HG02759 (cell line): ENCODE measurements around the gene SEPTIN3.
"Not testable (repeated sequence)": the region's sequence is repeated elsewhere in the genome, so short reads cannot be mapped to it uniquely, and the experiment has no call there.

Source experiments
- ATAC-seq: cut with Tn5 transposase; IDR thresholded peaks from one replicate; pipeline ENCODE4 v1.9.1; 2021; ENCODE audit warnings: mild to moderate bottlenecking, moderate library complexity; ENCODE audit not compliant: unreplicated experiment

SEPTIN3 gene

GRCh38 chr22:41940832-41941765 lies 28.1 kb upstream of the SEPTIN3 start:
- peak; percentile 35 for ATAC-seq

DNA sequence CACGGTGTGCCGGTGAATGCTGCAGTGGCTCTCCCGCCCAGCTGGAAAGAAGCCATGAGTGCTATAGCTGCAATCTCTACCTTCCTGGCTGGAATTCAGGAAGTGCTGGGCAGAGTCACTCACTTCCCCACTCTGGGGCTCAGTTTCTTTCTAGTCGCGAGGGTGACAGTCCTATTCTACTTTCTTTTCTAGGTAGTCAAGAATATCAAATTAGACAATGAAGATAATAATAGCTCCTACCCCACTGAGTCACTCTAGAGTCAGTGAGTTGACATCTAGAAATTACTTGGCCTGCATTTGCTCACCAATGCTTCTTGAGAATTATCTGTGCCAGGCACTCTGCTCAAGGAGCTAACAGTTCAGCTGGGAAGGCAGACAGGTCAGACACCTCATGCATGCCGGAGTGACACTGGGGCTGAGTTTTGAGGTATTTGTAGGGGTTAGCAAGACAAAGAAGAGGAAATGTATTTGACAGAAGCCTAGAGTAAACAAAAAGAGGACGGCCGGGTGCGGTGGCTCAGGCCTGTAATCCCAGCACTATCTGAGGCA lies 25.5 kb upstream of the SEPTIN3 start:
- ATAC-seq = no peak

DNA sequence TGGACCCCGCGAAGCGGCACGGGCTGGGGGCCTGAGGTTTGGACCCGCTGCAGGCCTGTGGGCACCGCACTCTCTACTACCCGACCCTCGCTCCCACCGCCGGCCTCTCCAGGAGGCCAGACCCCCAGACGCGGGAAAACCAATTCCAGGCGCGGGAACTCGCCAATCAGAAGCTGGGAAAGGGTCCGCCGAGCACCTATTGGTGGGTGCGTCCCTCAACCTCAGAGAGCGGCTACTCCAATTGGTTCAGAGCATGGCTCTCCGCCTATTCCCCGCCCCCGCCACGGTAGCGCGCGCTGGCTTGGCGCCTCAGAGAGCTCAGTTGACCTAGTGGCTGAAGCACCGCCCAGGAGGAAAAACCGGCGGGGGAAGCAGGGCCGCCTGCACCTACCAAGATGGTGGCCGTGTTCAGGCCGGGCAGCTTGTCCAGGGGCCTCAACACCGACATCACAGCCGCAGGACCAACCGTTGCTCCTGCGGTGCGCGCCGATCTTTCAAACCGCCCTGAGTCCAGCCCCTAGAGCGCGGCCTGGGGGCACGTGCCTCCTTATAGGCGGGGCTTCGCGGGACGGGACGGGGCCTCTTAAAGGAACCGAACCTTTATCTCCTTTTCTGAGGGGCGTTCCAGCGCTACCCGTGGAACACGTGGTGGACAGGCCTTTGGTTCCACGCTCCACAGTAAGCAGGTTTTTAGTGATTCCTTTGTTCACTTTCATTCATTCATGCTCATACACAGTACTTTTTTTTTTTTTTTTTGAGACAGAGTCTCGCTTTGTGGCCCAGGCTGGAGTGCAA lies 22.4 kb upstream of the SEPTIN3 start, which contains the start of gene CENPM:
Gene CENPM, minus strand, starts transcription at position 524 of the 795 bp plus-strand sequence. Its CDS starts 76 bp downstream, at position 448.
- ATAC-seq = peak; percentile 81

GRCh38 chr22:41947424-41948080 lies 21.7 kb upstream of the SEPTIN3 start:
- no peak for ATAC-seq

DNA sequence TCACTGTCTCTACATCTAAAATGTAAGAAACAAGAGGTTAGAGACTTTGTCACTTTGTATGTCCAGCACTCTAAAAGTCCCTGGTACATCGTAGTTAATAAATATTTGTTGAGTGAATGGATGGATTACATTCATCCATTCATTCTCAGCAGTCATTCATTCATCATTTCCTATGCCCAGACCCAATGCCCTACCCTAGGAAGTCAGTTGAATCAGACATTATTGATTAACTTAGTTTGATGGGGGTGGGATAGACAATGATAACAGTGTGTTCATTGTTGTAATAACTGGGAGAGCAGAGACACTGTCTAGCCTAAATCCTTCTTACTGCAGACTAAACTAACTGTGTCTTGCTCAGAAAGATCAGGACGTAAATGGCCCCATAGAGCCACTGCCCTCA lies 21.1 kb upstream of the SEPTIN3 start:
- no peak for ATAC-seq

DNA sequence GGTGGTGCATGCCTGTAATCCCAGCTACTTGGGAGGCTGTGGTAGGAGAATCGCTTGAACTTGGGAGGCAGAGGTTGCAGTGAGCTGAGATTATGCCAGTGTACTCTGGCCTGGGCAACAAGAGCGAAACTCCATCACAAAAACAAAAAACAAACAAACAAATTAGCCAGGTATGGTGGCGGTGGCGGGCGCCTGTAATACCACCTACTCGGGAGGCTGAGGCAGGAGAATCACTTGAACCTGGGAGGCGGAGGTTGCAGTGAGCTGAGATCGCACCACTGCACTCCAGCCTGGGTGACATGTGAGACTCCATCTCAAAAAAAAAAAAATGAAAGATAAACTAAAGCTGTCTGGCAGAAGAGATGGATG lies 20.3 kb upstream of the SEPTIN3 start:
- ATAC-seq = not testable (repeated sequence)

GRCh38 chr22:41949297-41949965 lies 19.8 kb upstream of the SEPTIN3 start:
- ATAC-seq = no peak

DNA sequence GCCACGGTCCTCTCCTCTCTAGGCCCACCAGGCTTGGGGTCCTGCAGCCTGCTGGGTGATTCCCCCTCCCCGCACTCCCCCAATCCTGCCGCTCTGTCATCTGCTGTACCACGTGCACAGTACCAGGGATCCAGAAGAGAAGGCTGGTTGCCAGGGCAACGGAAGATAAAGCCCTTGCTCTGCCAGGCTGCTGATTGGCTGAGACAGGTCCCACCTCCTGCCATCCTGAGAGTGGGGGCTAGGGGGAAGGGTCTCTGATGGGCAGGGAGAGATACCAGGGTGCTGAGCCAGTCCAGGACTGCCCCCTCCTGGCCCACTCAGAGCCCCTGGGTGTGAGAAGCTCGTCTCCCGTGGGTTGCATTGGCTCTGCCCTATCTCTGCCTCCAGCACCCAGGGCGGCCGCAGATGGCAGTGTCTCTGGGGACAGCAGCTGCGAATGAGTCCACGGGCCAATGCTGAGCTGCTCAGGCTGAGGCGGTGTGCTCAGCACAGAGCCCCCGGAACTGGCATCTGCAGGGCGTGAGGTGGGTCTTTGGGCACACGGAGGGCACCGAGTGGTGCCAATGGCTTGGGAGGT lies 17.3 kb upstream of the SEPTIN3 start, which contains the start of gene SMIM45:
Gene SMIM45, plus strand, starts transcription at position 253 of the 577 bp plus-strand sequence.
- no peak for ATAC-seq

GRCh38 chr22:41952713-41953112 lies 16.5 kb upstream of the SEPTIN3 start:
- no peak for ATAC-seq

DNA sequence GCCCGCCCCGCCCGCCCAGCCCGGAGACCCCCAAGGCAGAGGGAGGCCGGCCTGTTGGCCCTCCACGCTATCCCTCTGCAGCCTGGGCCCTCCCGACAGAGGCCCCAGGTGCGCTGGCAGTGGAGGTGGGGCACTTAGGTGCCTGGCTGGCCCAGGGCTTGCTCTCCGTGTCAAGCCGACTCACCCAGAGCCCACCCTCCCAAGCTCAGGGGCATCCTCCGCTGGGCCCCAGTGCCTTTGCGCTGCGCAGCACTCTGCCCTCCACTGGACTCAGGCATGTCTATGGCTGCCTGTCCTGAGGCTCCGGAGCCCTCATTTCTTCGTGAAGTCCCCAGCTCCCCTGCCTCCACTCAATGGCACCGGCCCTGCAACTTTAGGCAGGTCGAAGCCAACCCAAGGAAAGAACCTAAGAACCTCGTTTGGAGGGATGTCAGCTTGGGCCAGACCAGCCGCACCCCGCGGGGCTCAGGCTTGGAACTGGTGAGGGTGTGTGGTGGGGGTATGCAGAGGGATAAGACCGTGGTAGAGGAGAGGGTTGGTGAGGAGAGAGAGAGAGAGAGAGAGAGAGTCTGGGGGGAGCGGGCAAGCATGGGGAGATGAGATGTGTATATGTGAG lies 11.2 kb upstream of the SEPTIN3 start:
- no peak for ATAC-seq

DNA sequence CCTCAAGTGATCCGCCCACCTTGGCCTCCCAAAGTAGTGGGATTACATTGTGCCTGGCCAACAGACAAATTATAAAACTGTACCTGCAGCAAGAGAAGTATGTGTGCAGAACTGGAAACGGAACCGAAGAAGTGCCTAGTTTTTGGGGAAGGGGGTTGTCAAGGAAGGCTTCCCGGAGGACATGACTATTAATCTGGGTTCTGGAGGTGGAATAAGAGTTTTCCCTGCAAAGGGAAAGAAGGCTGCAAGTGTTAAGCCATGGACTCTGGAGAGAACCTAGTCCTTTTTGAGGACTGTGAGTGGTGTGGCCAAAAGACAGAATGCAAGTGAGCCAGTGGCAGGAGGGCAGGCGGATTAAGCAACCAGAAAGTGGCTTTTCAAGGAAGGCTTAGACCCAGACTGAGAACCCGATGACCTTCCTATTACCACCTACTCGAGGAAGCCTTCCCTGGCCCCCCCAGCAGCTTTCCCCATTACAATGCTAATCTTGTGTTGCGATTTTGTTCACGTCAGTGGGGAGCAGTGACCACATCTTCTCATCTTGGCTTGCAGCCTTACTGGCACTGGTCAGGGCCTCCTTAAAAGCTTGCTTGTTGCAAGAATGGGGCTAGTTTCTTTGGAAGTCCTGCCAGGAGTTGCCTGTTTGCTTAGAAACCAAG lies 5.7 kb upstream of the SEPTIN3 start:
- no peak for ATAC-seq

DNA sequence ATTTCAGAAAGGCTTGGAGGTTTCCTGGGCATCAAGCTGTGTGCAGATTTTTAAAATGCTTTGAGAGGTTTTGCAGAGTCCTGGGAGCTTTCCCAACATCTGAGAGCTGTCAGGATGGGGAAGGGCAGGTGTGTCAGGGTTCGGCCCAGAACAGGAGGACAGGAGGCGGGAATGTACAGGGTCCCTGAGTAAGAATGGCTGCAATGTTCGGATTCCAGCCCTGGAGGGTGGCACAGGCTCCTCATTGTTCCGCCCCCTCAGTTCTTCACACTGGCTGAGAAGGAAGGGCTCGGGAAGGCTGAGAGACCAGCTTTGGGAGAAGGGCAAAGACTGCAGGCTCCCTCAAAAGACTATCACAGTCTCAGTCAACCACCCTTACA lies 5.1 kb upstream of the SEPTIN3 start:
- ATAC-seq = no peak

DNA sequence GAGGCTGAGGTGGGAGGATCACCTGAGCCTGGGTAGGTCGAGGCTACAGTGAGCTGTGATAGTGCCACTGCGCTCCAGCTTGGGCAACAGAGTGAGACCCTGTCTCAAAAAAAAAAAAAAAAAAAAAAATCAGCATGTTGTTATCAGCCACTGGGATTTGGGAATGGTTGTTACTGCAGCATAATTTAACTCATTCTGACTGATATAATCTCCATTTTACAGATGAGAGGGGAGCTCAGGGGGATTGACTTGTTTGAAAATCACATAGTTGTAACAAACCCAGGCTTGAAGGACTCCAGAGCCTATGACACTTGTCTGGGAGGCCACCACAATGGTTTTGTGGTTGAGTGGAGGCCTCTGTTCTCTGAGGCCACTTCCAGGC lies 3.0 kb upstream of the SEPTIN3 start:
- ATAC-seq = no peak

- no peak for ATAC-seq
Observed at GRCh38 chr22:41966607-41967240, 2.5 kb upstream of the SEPTIN3 start.

- no peak for ATAC-seq
Observed at GRCh38 chr22:41968601-41969000, 642 bp upstream of the SEPTIN3 start.

- ATAC-seq = no peak
Observed at GRCh38 chr22:41970601-41971000, 1.4 kb downstream of the SEPTIN3 start.

DNA sequence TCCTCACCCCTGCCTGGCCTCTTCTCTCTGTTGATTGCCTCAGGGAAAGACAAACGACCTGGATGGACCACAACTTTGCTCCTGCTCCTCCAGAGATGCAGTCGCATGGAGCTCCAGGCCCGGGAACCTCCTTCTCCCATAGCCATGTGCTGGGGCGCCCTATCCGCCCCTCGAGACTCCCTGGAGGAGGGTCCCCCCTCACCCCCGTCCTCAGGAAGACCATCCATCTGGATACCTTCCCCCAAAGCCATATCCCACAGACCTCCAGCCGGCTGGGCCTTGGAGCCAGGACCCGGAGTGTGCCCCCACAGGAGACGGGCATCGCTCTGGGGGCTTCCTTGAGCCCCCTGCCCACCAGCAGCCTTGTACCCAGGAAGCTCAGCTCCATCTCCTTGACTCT lies 2.2 kb downstream of the SEPTIN3 start:
- no peak for ATAC-seq

DNA sequence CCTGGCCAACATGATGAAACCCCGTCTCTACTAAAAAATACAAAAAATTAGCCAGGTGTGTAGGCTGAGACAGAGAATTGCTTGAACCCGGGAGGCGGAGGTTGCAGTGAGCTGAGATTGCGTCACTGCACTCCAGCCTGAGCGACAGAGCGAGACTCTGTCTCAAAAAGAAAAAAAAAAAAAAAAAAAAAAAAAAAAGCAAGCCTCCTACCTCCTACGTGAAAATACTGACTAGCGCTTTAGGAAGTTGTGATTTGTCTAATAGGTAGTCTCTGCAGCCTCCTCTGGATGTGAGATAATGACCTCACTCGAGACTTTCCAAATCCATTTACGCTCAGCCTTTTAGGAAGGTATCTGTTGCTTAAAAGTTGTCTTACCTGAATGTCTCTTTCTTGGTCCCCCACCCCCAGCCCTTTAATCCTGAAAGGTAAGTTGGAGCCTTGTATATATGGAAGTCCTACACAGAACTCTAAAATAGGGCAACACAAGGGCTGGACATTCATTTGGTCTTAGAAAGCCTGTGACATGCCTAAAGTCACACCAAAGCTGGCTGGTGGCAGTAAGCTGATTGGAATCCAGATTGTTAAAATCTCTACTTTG lies 5.5 kb downstream of the SEPTIN3 start:
- ATAC-seq = no peak
